Measurements from ENCODE around the gene CHCHD3. TPM values are rescaled to one million over a fixed set of nuclear protein-coding genes. Genes with fewer than 3 reads are reported as not detected.

The CHCHD3 gene
- total RNA-seq, 1 experiment from 2014 or later: 114 TPM

GRCh38 chr7:132790104-132790503 lies 291.8 kb downstream of the CHCHD3 start (continued):
- no peak for TF ChIP-seq ATF1 (CRISPR knock-in tag; IDR thresholded peaks at IDR 0.05)
- no peak for TF ChIP-seq HMGA2 (CRISPR knock-in tag; IDR thresholded peaks at IDR 0.05)

GRCh38 chr7:132789281-132789680 lies 292.6 kb downstream of the CHCHD3 start:
- peaks cover 16% of the 10 kb centered on the region for H3K36me3 Mint-ChIP-seq
- peak; percentile 26; the same call in 1 of the 2 replicates for ATAC-seq
- H3K27me3 Mint-ChIP-seq (ENCODE audit: low read depth): no peaks in the 10 kb centered on the region
- ChIA-PET POLR2A (no interaction called here), CTCF (interaction anchor here (0.7 to 1.6 kb wide), 5 partner anchors 15 to 645 kb away, joined by 3 to 5 read pairs (median 3); no protein-coding TSS in a partner anchor)
- H3K4me1 Mint-ChIP-seq: peaks cover 7% of the 10 kb centered on the region; the same call in 1 of the 2 replicates
- peak overlapping the region; percentile 82; the same call in 1 of the 2 replicates for H3K27ac Mint-ChIP-seq
- TF ChIP-seq CREB1 (CRISPR knock-in tag; IDR thresholded peaks at IDR 0.05) (no peak), ZNF423 (CRISPR knock-in tag; IDR thresholded peaks at IDR 0.05) (no peak), NFE2L1 (CRISPR knock-in tag; IDR thresholded peaks at IDR 0.05) (no peak), E2F1 (CRISPR knock-in tag; IDR thresholded peaks at IDR 0.05) (no peak), FOXJ3 (CRISPR knock-in tag; IDR thresholded peaks at IDR 0.05; ENCODE audit: borderline replicate concordance) (no peak), ZNF317 (CRISPR knock-in tag; IDR thresholded peaks at IDR 0.05; ENCODE audit: borderline replicate concordance, low read depth) (no peak), ZBTB21 (CRISPR knock-in tag; IDR thresholded peaks at IDR 0.05; ENCODE audit: borderline replicate concordance) (no peak), SOX15 (CRISPR knock-in tag; IDR thresholded peaks at IDR 0.05) (no peak), ZNF671 (CRISPR knock-in tag; IDR thresholded peaks at IDR 0.05) (no peak), TEAD1 (CRISPR knock-in tag; IDR thresholded peaks at IDR 0.05) (no peak)
- no peak overlapping the region for H3K4me3 Mint-ChIP-seq
- H3K9me3 Mint-ChIP-seq: no peaks in the 10 kb centered on the region
- no peak for DNase-seq (ENCODE audit: low spot score)

- CTCF ChIA-PET: no interaction called here
- no peak for ATAC-seq
- POLR2A ChIA-PET: no interaction called here
Observed at GRCh38 chr7:132785870-132786269, 296.0 kb downstream of the CHCHD3 start.

GRCh38 chr7:132784406-132784805 lies 297.5 kb downstream of the CHCHD3 start:
- Mint-ChIP-seq H3K36me3 (peaks cover 19% of the 10 kb centered on the region), H3K27ac (no peak overlapping the region), H3K27me3 (ENCODE audit: low read depth) (no peaks in the 10 kb centered on the region), H3K9me3 (no peaks in the 10 kb centered on the region), H3K4me3 (no peak overlapping the region), H3K4me1 (peaks cover 4% of the 10 kb centered on the region)
- DNase-seq (ENCODE audit: low spot score) (no peak), ATAC-seq (no peak)
- CTCF ChIA-PET: no interaction called here
- POLR2A ChIA-PET: no interaction called here
- TF ChIP-seq NR1H2 (CRISPR knock-in tag; IDR thresholded peaks at IDR 0.05) (no peak), FOXP1 (CRISPR knock-in tag; IDR thresholded peaks at IDR 0.05; ENCODE audit: borderline replicate concordance) (no peak), ZNF219 (CRISPR knock-in tag; IDR thresholded peaks at IDR 0.05; ENCODE audit: borderline replicate concordance) (no peak), ZNF423 (CRISPR knock-in tag; IDR thresholded peaks at IDR 0.05) (no peak), AR (CRISPR knock-in tag; IDR thresholded peaks at IDR 0.05) (no peak), TCF7 (CRISPR knock-in tag; IDR thresholded peaks at IDR 0.05; ENCODE audit: low read depth) (no peak), ZBTB43 (CRISPR knock-in tag; IDR thresholded peaks at IDR 0.05) (no peak), NR2C2 (CRISPR knock-in tag; IDR thresholded peaks at IDR 0.05) (no peak), RORB (CRISPR knock-in tag; IDR thresholded peaks at IDR 0.05) (no peak), USF2 (CRISPR knock-in tag; IDR thresholded peaks at IDR 0.05) (no peak)

More at GRCh38 chr7:132785870-132786269, 296.0 kb downstream of the CHCHD3 start:
- H3K9me3 Mint-ChIP-seq: no peaks in the 10 kb centered on the region
- TF ChIP-seq NFYB (CRISPR knock-in tag; conservative IDR thresholded peaks at IDR 0.05; ENCODE audit: low read depth) (no peak), IRF1 (CRISPR knock-in tag; IDR thresholded peaks at IDR 0.05) (no peak), ATF3 (CRISPR knock-in tag; conservative IDR thresholded peaks at IDR 0.05) (no peak), MYBL2 (CRISPR knock-in tag; IDR thresholded peaks at IDR 0.05) (no peak)
- no peak for DNase-seq (ENCODE audit: low spot score)
- no peak overlapping the region for H3K27ac Mint-ChIP-seq
- H3K36me3 Mint-ChIP-seq: peaks cover 19% of the 10 kb centered on the region
- H3K27me3 Mint-ChIP-seq (ENCODE audit: low read depth): no peaks in the 10 kb centered on the region
- no peak overlapping the region for H3K4me3 Mint-ChIP-seq
- peaks cover 7% of the 10 kb centered on the region; the same call in 1 of the 2 replicates for H3K4me1 Mint-ChIP-seq

Data from WTC11 (cell line).